GM23248 (cell line): ENCODE measurements around the gene SDK2.

Source experiments
- EZH2 ChIP-seq: fragments of 200-600 bp; sonication (generic); IDR thresholded peaks from 2 replicates; pipeline ENCODE4 v1.6.1; 2018; ENCODE audit warnings: antibody characterized with exemption, mild to moderate bottlenecking; ENCODE audit not compliant: insufficient read depth, poor library complexity, severe bottlenecking
- EZH2phosphoT487 ChIP-seq: fragments of 200-600 bp; sonication (generic); IDR thresholded peaks from 2 replicates; pipeline ENCODE4 v1.6.1; 2018; ENCODE audit warnings: antibody characterized with exemption, moderate library complexity, mild to moderate bottlenecking, low read depth; ENCODE audit not compliant: insufficient read depth

DNA sequence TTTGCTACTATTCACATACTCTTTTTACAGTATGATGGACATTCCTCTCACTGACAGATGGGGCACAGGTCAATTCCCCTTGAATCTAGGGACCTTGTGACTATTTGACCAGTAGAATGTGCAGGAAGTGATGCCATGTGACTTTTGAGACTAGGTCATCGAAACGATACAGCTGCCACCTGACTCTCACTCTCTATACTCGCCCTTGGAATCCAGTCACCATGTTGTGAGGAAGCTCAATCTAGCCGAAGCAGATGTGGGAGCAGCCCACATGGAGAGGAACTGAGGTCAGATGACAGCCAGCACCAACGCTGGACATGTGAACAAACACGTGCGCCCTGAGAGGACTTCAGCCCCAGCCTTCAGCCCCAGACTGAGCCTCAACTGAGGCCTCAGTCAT is 184.3 kb downstream of the SDK2 start:
- TF ChIP-seq EZH2, result no peak
- TF ChIP-seq EZH2phosphoT487, result no peak
